ENCODE data around the gene FAM222B.
A peak's percentile ranks its signal among the peaks of the same experiment; 100 is the strongest.

FAM222B gene

DNA sequence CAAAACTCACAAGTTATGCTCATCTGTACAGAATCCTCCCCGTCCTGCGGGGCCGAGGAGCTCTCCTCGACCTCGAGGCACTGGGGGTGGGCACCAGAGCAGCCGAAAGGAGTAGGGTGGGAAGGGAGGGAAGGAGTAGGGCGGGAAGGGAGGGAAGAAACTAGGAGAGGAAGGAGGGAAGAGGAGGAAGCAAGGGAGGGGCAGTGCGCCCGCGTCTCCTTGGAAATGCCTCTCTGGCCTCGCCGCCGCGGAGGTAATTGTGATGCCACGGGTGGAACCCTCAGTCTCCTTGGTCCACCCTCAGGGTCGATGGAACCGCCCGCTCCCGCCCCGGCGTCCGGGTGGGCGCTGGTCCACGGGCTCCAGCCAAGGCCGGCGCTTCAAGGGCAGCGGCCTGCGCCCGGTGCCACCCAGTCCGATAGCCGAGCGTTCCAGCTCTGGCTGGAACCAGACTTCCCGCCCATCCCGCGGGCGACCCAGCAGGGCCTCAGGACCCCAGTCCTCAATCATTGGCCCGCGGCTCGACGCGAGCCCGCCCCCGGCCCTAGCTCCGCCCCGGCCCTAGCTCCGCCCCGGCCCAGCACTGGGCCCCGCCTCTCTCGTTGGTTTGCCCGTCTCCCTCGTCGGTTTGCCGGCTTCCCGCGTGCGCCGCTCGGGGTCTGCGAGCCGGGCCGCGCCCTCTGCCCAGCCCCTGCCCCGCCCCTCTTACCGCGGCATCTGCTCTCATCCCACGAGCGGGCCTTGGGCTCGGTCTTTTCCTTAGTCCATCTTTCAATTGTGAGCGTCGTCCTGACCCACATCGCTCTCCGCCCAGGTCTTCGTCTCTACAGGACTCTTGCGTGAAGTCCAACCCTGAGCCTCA is 131.5 kb downstream of the FAM222B start (continued):
- TF ChIP-seq ZNF266 (tag by site-specific recombination; IDR thresholded peaks at IDR 0.05; ENCODE audit: low read depth) = no peak
- TF ChIP-seq, protein P1, sequence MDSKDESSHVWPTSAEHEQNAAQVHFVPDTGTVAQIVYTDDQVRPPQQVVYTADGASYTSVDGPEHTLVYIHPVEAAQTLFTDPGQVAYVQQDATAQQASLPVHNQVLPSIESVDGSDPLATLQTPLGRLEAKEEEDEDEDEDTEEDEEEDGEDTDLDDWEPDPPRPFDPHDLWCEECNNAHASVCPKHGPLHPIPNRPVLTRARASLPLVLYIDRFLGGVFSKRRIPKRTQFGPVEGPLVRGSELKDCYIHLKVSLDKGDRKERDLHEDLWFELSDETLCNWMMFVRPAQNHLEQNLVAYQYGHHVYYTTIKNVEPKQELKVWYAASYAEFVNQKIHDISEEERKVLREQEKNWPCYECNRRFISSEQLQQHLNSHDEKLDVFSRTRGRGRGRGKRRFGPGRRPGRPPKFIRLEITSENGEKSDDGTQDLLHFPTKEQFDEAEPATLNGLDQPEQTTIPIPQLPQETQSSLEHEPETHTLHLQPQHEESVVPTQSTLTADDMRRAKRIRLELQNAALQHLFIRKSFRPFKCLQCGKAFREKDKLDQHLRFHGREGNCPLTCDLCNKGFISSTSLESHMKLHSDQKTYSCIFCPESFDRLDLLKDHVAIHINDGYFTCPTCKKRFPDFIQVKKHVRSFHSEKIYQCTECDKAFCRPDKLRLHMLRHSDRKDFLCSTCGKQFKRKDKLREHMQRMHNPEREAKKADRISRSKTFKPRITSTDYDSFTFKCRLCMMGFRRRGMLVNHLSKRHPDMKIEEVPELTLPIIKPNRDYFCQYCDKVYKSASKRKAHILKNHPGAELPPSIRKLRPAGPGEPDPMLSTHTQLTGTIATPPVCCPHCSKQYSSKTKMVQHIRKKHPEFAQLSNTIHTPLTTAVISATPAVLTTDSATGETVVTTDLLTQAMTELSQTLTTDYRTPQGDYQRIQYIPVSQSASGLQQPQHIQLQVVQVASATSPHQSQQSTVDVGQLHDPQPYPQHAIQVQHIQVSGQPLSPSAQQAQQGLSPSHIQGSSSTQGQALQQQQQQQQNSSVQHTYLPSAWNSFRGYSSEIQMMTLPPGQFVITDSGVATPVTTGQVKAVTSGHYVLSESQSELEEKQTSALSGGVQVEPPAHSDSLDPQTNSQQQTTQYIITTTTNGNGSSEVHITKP (tag by site-specific recombination; IDR thresholded peaks at IDR 0.05) = peak; percentile 83
- TF ChIP-seq ZNF174 (tag by site-specific recombination; IDR thresholded peaks at IDR 0.05) = no peak
- TF ChIP-seq SETDB1 (IDR thresholded peaks at IDR 0.05; ENCODE audit: insufficient read length, low read length) = no peak
- TF ChIP-seq, protein P2, sequence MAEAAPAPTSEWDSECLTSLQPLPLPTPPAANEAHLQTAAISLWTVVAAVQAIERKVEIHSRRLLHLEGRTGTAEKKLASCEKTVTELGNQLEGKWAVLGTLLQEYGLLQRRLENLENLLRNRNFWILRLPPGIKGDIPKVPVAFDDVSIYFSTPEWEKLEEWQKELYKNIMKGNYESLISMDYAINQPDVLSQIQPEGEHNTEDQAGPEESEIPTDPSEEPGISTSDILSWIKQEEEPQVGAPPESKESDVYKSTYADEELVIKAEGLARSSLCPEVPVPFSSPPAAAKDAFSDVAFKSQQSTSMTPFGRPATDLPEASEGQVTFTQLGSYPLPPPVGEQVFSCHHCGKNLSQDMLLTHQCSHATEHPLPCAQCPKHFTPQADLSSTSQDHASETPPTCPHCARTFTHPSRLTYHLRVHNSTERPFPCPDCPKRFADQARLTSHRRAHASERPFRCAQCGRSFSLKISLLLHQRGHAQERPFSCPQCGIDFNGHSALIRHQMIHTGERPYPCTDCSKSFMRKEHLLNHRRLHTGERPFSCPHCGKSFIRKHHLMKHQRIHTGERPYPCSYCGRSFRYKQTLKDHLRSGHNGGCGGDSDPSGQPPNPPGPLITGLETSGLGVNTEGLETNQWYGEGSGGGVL (tag by site-specific recombination; IDR thresholded peaks at IDR 0.05) = peak; percentile 93
- TF ChIP-seq ZNF600 (tag by site-specific recombination; IDR thresholded peaks at IDR 0.05) = peak; percentile 82; the same call in 1 of the 2 replicates
- TF ChIP-seq KLF1 (tag by site-specific recombination; IDR thresholded peaks at IDR 0.05) = peak; percentile 93
- peak; percentile 38 for TF ChIP-seq ZNF146 (tag by site-specific recombination; IDR thresholded peaks at IDR 0.05)
- no peak for TF ChIP-seq ZNF112 (tag by site-specific recombination; IDR thresholded peaks at IDR 0.05)
- no peak for TF ChIP-seq ZNF549 (tag by site-specific recombination; IDR thresholded peaks at IDR 0.05)
- TF ChIP-seq ZNF175 (tag by site-specific recombination; IDR thresholded peaks at IDR 0.05) = no peak
- TF ChIP-seq ZNF677 (tag by site-specific recombination; IDR thresholded peaks at IDR 0.05) = no peak; the same call in 1 of the 2 replicates
- TF ChIP-seq ZNF324 (tag by site-specific recombination; IDR thresholded peaks at IDR 0.05) = peak; percentile 56; the same call in 1 of the 2 replicates
- TF ChIP-seq ZEB2 (tag by site-specific recombination; IDR thresholded peaks at IDR 0.05) = peak; percentile 93
- peak; percentile 27; the same call in 1 of the 2 replicates for TF ChIP-seq ZSCAN23 (tag by site-specific recombination; IDR thresholded peaks at IDR 0.05)
- no peak for TF ChIP-seq ZNF510 (tag by site-specific recombination; IDR thresholded peaks at IDR 0.05; ENCODE audit: insufficient replicate concordance)
- no peak for TF ChIP-seq ZBTB21 (tag by site-specific recombination; IDR thresholded peaks at IDR 0.05)
- peak; percentile 30; the same call in 1 of the 2 replicates for TF ChIP-seq ZFHX2 (tag by site-specific recombination; conservative IDR thresholded peaks at IDR 0.05)
- no peak for TF ChIP-seq ZNF776 (tag by site-specific recombination; IDR thresholded peaks at IDR 0.05; ENCODE audit: borderline replicate concordance)

DNA sequence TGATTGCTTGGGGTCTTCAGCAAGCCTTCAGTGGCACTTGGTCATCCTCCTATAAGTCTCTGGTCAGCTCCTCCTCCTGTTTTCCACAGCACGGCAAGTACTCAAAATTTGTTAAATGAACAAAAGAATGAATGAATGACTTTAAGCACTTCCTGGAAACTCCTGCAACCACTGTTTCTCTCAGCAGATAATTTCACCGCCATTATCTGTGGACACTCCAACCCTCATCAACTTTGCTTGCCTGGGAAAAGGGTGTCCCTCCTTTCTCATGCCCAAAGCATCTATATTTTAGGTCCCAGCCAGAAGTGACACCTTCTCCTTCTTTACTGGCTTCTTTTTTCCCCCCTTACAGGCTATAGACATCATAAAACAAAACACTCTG is 135.3 kb downstream of the FAM222B start:
- H3K27ac ChIP-seq (ENCODE audit: extremely low read depth, low read depth, low read length) = no peak overlapping the region
- TF ChIP-seq, protein P3, sequence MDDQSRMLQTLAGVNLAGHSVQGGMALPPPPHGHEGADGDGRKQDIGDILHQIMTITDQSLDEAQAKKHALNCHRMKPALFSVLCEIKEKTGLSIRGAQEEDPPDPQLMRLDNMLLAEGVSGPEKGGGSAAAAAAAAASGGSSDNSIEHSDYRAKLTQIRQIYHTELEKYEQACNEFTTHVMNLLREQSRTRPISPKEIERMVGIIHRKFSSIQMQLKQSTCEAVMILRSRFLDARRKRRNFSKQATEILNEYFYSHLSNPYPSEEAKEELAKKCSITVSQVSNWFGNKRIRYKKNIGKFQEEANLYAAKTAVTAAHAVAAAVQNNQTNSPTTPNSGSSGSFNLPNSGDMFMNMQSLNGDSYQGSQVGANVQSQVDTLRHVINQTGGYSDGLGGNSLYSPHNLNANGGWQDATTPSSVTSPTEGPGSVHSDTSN (CRISPR knock-in tag; IDR thresholded peaks at IDR 0.05) = no peak
- TF ChIP-seq ZNF24 (tag by site-specific recombination; IDR thresholded peaks at IDR 0.05) = 0 out of 2 replicates have a peak, but pooled peaks have one; percentile 28
- peaks cover 3% of the 10 kb centered on the region for H3K4me1 ChIP-seq (ENCODE audit: control insufficient read depth, insufficient read depth, low read length)
- H3K36me3 ChIP-seq (ENCODE audit: control insufficient read depth in 2 of 2, insufficient read depth in 1 of 2, low read length in 2 of 2) = peaks cover 0 to 39% of the 10 kb centered on the region in 2 experiments; a peak in 1 of 3 replicates
- no peaks in the 10 kb centered on the region for H3K9me3 ChIP-seq (ENCODE audit: control insufficient read depth, insufficient read depth, low read depth, low read length)
- no peak overlapping the region for H3K4me3 ChIP-seq (ENCODE audit: low read depth, low read length)
- POLR2A ChIA-PET = interaction anchor here (0.7 to 10.5 kb wide), 5 partner anchors 10 to 62 kb away, joined by 3 to 190 read pairs (median 10); partner anchors contain the start of genes BLTP2, RPL23A and TLCD1
- CTCF ChIA-PET = interaction anchor here (0.6 kb wide), 2 partner anchors 288 to 417 kb away, joined by 3 to 6 read pairs; no protein-coding TSS in a partner anchor

All from HEK293 (cell line).